Measurements from ENCODE around the gene VAX1. TPM values are rescaled to one million over a fixed set of nuclear protein-coding genes. Genes with fewer than 3 reads are reported as not detected.

Gene VAX1
- total RNA-seq, 1 donor from 2014 or later: not detected

GRCh38 chr10:117135480-117136140 is 2.5 kb downstream of the VAX1 start:
- H3K4me1 Mint-ChIP-seq (ENCODE audit: low read depth): peaks cover 49% of the 10 kb centered on the region
- H3K4me3 Mint-ChIP-seq (ENCODE audit: unreplicated experiment): no peak overlapping the region
- no peak for TF ChIP-seq CTCF (IDR thresholded peaks at IDR 0.05)
- no peak for DNase-seq (ENCODE audit: low spot score)
- H3K27ac Mint-ChIP-seq (ENCODE audit: unreplicated experiment): no peak overlapping the region
- peaks cover 2% of the 10 kb centered on the region for H3K36me3 Mint-ChIP-seq (ENCODE audit: low read depth)
- H3K27me3 Mint-ChIP-seq (ENCODE audit: low read depth): peaks cover 62% of the 10 kb centered on the region
- no peaks in the 10 kb centered on the region for H3K9me3 Mint-ChIP-seq (ENCODE audit: low read depth)

- Mint-ChIP-seq H3K4me1 (ENCODE audit: low read depth) (peaks cover 49% of the 10 kb centered on the region), H3K4me3 (ENCODE audit: unreplicated experiment) (no peak overlapping the region), H3K27ac (ENCODE audit: unreplicated experiment) (no peak overlapping the region), H3K9me3 (ENCODE audit: low read depth) (no peaks in the 10 kb centered on the region), H3K36me3 (ENCODE audit: low read depth) (peaks cover 2% of the 10 kb centered on the region), H3K27me3 (ENCODE audit: low read depth) (peaks cover 64% of the 10 kb centered on the region)
- no peak for DNase-seq (ENCODE audit: low spot score)
- TF ChIP-seq CTCF (IDR thresholded peaks at IDR 0.05): no peak
These were observed 3.1 kb downstream of the VAX1 start for GRCh38 chr10:117135026-117135372.

GRCh38 chr10:117134306-117135025 is 3.6 kb downstream of the VAX1 start:
- H3K36me3 Mint-ChIP-seq (ENCODE audit: low read depth): peaks cover 2% of the 10 kb centered on the region
- H3K27me3 Mint-ChIP-seq (ENCODE audit: low read depth): peaks cover 66% of the 10 kb centered on the region
- H3K27ac Mint-ChIP-seq (ENCODE audit: unreplicated experiment): no peak overlapping the region
- DNase-seq (ENCODE audit: low spot score): no peak
- TF ChIP-seq CTCF (IDR thresholded peaks at IDR 0.05): no peak
- H3K4me3 Mint-ChIP-seq (ENCODE audit: unreplicated experiment): peak overlapping the region; percentile 49
- H3K4me1 Mint-ChIP-seq (ENCODE audit: low read depth): peaks cover 49% of the 10 kb centered on the region
- H3K9me3 Mint-ChIP-seq (ENCODE audit: low read depth): no peaks in the 10 kb centered on the region

- no peak for DNase-seq (ENCODE audit: low spot score)
- no peaks in the 10 kb centered on the region for H3K9me3 Mint-ChIP-seq (ENCODE audit: low read depth)
- peaks cover 2% of the 10 kb centered on the region for H3K36me3 Mint-ChIP-seq (ENCODE audit: low read depth)
- H3K27me3 Mint-ChIP-seq (ENCODE audit: low read depth): peaks cover 63% of the 10 kb centered on the region
- peak overlapping the region; percentile 52 for H3K4me3 Mint-ChIP-seq (ENCODE audit: unreplicated experiment)
- no peak for TF ChIP-seq CTCF (IDR thresholded peaks at IDR 0.05)
- peak overlapping the region; percentile 27 for H3K27ac Mint-ChIP-seq (ENCODE audit: unreplicated experiment)
- H3K4me1 Mint-ChIP-seq (ENCODE audit: low read depth): peaks cover 45% of the 10 kb centered on the region
These were observed 4.1 kb downstream of the VAX1 start for GRCh38 chr10:117134056-117134305.

GRCh38 chr10:117133273-117134055 is 4.6 kb downstream of the VAX1 start:
- TF ChIP-seq CTCF (IDR thresholded peaks at IDR 0.05): no peak
- no peak for DNase-seq (ENCODE audit: low spot score)
- H3K27ac Mint-ChIP-seq (ENCODE audit: unreplicated experiment): peak overlapping the region; percentile 27
- no peaks in the 10 kb centered on the region for H3K9me3 Mint-ChIP-seq (ENCODE audit: low read depth)
- H3K4me1 Mint-ChIP-seq (ENCODE audit: low read depth): peaks cover 43% of the 10 kb centered on the region
- H3K36me3 Mint-ChIP-seq (ENCODE audit: low read depth): peaks cover 2% of the 10 kb centered on the region
- peak overlapping the region; percentile 52 for H3K4me3 Mint-ChIP-seq (ENCODE audit: unreplicated experiment)
- peaks cover 66% of the 10 kb centered on the region for H3K27me3 Mint-ChIP-seq (ENCODE audit: low read depth)

Measured in chondrocyte (in vitro differentiated cells).